Natural killer cell (primary cell): ENCODE results near the gene GOT1. TPM values are rescaled to one million over a fixed set of nuclear protein-coding genes. Genes with fewer than 3 reads are reported as not detected.

Experiments used
- ATAC-seq, 3 donors: fragments of 150-1000 bp in 2 of 3; fragments of 200-7000 bp in 1 of 3; cut with Tn5 transposase; 1 replicate in 1 of 3; 2 replicates in 2 of 3; pipeline ENCODE4 v1.10.0; 2021; ENCODE audit warnings: mild to moderate bottlenecking in 2 of 3, moderate library complexity in 2 of 3
- DNase-seq, 2 donors: peaks; one replicate each; pipeline versions ENCODE4 v3.0.0 to v3.0.0-alpha.2; 2013 to 2021; ENCODE audit warnings: mixed read lengths in 1 of 2
- H3K27ac ChIP-seq: one replicate; pipeline ENCODE4 v1.5.1; 2013; ENCODE audit warnings: mild to moderate bottlenecking, low read length
- H3K27me3 ChIP-seq: one replicate; pipeline ENCODE4 v1.6.1; 2013; ENCODE audit warnings: low read length; ENCODE audit not compliant: control insufficient read depth, insufficient read depth
- H3K36me3 ChIP-seq: one replicate; pipeline ENCODE4 v1.6.1; 2013; ENCODE audit warnings: low read length; ENCODE audit not compliant: control insufficient read depth, insufficient read depth
- H3K4me1 ChIP-seq: one replicate; pipeline ENCODE4 v1.6.1; 2013; ENCODE audit warnings: low read length; ENCODE audit not compliant: control insufficient read depth, insufficient read depth
- H3K4me3 ChIP-seq: one replicate; pipeline ENCODE4 v1.5.1; 2013; ENCODE audit warnings: low read length
- H3K9me3 ChIP-seq: one replicate; pipeline ENCODE4 v1.6.1; 2013; ENCODE audit warnings: low read length; ENCODE audit not compliant: control insufficient read depth, insufficient read depth
- H3K27ac Mint-ChIP-seq, 2 donors: one replicate each; pipeline ENCODE4 v1.8.0; 2022; ENCODE audit warnings: mild to moderate bottlenecking in 2 of 2, mixed read lengths in 2 of 2, moderate library complexity in 1 of 2
- H3K27me3 Mint-ChIP-seq, 2 donors: one replicate each; pipeline ENCODE4 v1.8.0; 2022; ENCODE audit warnings: low read depth in 2 of 2, mixed read lengths in 2 of 2
- H3K36me3 Mint-ChIP-seq: one replicate; pipeline ENCODE4 v1.8.0; 2022; ENCODE audit warnings: mixed read lengths
- H3K4me1 Mint-ChIP-seq, 2 donors: one replicate each; pipeline ENCODE4 v1.8.0; 2022; ENCODE audit warnings: mixed read lengths in 2 of 2
- H3K4me3 Mint-ChIP-seq: one replicate; pipeline ENCODE4 v1.8.0; 2022; ENCODE audit warnings: mild to moderate bottlenecking, moderate library complexity, mixed read lengths
- H3K9me3 Mint-ChIP-seq, 2 donors: one replicate each; pipeline ENCODE4 v1.8.0; 2022; ENCODE audit warnings: mixed read lengths in 2 of 2
- CTCF ChIP-seq: fragments of 200-600 bp; IDR thresholded peaks from one replicate; pipeline ENCODE4 v1.8.0; 2022; ENCODE audit warnings: antibody characterized with exemption
- WGBS: methylation state at CpG from one replicate; pipeline ENCODE4 v1.1.7; 2013; ENCODE audit warnings: missing lambda C conversion rate; ENCODE audit not compliant: insufficient coverage; 5-methylcytosine and 5-hydroxymethylcytosine counted together
- intact Hi-C: fragments of 100-400 bp; cut with micrococcal nuclease; formaldehyde crosslinking; loops from one replicate; pipeline ENCODE4 v1.14.2; 2022
- total RNA-seq, 4 donors: library from RNA; stranded (reverse); fragments of 120-200 nt in 1 of 4; gene quantifications; one replicate each; pipeline versions ENCODE4 v1.2.3 to v1.2.4, GENCODE V29; 2013 to 2022

The GOT1 gene
- total RNA-seq, 3 donors from 2014 or later (not counting 1 experiment from before 2014, with no cell fraction given), result 8.5 to 15.1 (median 8.5) TPM

- Mint-ChIP-seq H3K4me3 (no peak overlapping the region), H3K27me3 (no peaks in the 10 kb centered on the region), H3K9me3 (no peaks in the 10 kb centered on the region), H3K27ac (no peak overlapping the region), H3K4me1 (peaks cover 17 to 19% of the 10 kb centered on the region in 2 donors), H3K36me3 (no peaks in the 10 kb centered on the region)
- intact Hi-C loops, result loop anchor here (5.0 kb wide), 1 partner anchor 176 kb away; no protein-coding TSS in a partner anchor
- ATAC-seq (peak; percentile 55 to 77 (median 67)), DNase-seq (peak in 1 of 2 donors; percentile 64)
- no peaks in the 10 kb centered on the region for H3K9me3 ChIP-seq
- H3K27ac ChIP-seq, result no peak overlapping the region
- peaks cover 5% of the 10 kb centered on the region for H3K4me1 ChIP-seq
- 48% methylated on average over 2 of the region's 5 CpGs for WGBS
- peak; percentile 70 for TF ChIP-seq CTCF
- no peaks in the 10 kb centered on the region for H3K27me3 ChIP-seq
- no peaks in the 10 kb centered on the region for H3K36me3 ChIP-seq
- H3K4me3 ChIP-seq, result no peak overlapping the region
Measured at GRCh38 chr10:99435986-99436638, 5.7 kb upstream of the GOT1 start.

- Histone ChIP-seq H3K9me3 (no peaks in the 10 kb centered on the region), H3K36me3 (no peaks in the 10 kb centered on the region), H3K4me1 (peaks cover 16% of the 10 kb centered on the region), H3K27me3 (no peaks in the 10 kb centered on the region), H3K27ac (no peak overlapping the region), H3K4me3 (no peak overlapping the region)
- Mint-ChIP-seq H3K9me3 (no peaks in the 10 kb centered on the region), H3K4me3 (no peak overlapping the region), H3K36me3 (no peaks in the 10 kb centered on the region), H3K27ac (no peak overlapping the region), H3K27me3 (no peaks in the 10 kb centered on the region), H3K4me1 (peaks cover 41 to 44% of the 10 kb centered on the region in 2 donors)
- no peak for TF ChIP-seq CTCF
- intact Hi-C loops, result no loop called here
- no peak for DNase-seq
- ATAC-seq, result no peak
- WGBS, result 0% methylated on average over 1 of the region's 1 CpG
Measured at GRCh38 chr10:99433378-99434020, 3.1 kb upstream of the GOT1 start.

GRCh38 chr10:99432881-99433280 lies 2.5 kb upstream of the GOT1 start:
- intact Hi-C loops, result no loop called here
- peaks cover 16% of the 10 kb centered on the region for H3K4me1 ChIP-seq
- H3K36me3 ChIP-seq, result no peaks in the 10 kb centered on the region
- ATAC-seq (no peak), DNase-seq (no peak)
- no peaks in the 10 kb centered on the region for H3K27me3 ChIP-seq
- peaks cover 41 to 44% of the 10 kb centered on the region in 2 donors for H3K4me1 Mint-ChIP-seq
- H3K36me3 Mint-ChIP-seq, result no peaks in the 10 kb centered on the region
- H3K27ac ChIP-seq, result no peak overlapping the region
- H3K4me3 Mint-ChIP-seq, result peak overlapping the region; percentile 65
- H3K4me3 ChIP-seq, result no peak overlapping the region
- H3K9me3 Mint-ChIP-seq, result no peaks in the 10 kb centered on the region
- no peak overlapping the region for H3K27ac Mint-ChIP-seq
- WGBS, result 96% methylated on average over 6 of the region's 6 CpGs
- TF ChIP-seq CTCF, result no peak
- no peaks in the 10 kb centered on the region for H3K9me3 ChIP-seq
- no peaks in the 10 kb centered on the region for H3K27me3 Mint-ChIP-seq
